Measurements from ENCODE around the gene PCSK6. TPM values are rescaled to one million over a fixed set of nuclear protein-coding genes. Genes with fewer than 3 reads are reported as not detected.
"Not testable (repeated sequence)": the region's sequence is repeated elsewhere in the genome, so short reads cannot be mapped to it uniquely, and the experiment has no call there.

PCSK6 gene
- total RNA-seq, 3 donors from 2014 or later: 7.2 to 19.7 (median 18.0) TPM

DNA sequence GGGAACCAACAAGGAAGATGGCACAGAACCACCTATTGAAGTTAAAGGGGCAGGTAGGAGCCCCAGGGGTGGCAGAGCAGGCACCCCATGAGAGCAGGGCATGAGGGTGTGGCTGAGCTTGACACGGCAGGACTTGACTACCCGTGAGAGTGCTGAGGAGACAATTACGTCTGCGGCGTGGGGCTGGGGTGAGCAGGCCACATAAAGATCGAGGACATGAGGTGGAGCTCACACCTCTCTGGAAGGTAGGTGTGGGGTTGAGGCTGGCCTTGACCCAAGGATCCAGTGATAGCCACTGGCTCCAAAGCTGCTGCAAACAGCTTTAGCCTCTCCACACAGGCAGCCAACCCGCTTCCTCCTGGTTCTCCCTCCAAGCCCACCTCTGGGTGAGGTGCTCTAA, 64.5 kb downstream of the PCSK6 start:
- Histone ChIP-seq H3K9me3 (peaks cover 0 to 5% of the 10 kb centered on the region in 2 donors), H3K4me1 (no peaks in the 10 kb centered on the region), H3K36me3 (no peaks in the 10 kb centered on the region), H3K27ac (no peak overlapping the region), H3K4me3 (no peak overlapping the region), H3K27me3 (no peaks in the 10 kb centered on the region)
- DNase-seq (ENCODE audit: low spot score in 2 of 2): peak in 1 of 2 donors; percentile 9
- TF ChIP-seq, protein P1, sequence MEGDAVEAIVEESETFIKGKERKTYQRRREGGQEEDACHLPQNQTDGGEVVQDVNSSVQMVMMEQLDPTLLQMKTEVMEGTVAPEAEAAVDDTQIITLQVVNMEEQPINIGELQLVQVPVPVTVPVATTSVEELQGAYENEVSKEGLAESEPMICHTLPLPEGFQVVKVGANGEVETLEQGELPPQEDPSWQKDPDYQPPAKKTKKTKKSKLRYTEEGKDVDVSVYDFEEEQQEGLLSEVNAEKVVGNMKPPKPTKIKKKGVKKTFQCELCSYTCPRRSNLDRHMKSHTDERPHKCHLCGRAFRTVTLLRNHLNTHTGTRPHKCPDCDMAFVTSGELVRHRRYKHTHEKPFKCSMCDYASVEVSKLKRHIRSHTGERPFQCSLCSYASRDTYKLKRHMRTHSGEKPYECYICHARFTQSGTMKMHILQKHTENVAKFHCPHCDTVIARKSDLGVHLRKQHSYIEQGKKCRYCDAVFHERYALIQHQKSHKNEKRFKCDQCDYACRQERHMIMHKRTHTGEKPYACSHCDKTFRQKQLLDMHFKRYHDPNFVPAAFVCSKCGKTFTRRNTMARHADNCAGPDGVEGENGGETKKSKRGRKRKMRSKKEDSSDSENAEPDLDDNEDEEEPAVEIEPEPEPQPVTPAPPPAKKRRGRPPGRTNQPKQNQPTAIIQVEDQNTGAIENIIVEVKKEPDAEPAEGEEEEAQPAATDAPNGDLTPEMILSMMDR (IDR thresholded peaks at IDR 0.05): no peak
- TF ChIP-seq POLR2AphosphoS5 (IDR thresholded peaks at IDR 0.05) (no peak), POLR2A (IDR thresholded peaks at IDR 0.05) (no peak)
- intact Hi-C loops (cut with DNase I; ENCODE audit: low total_unique reads): loop anchor here (2.0 kb wide), 1 partner anchor 56 kb away; no protein-coding TSS in a partner anchor

DNA sequence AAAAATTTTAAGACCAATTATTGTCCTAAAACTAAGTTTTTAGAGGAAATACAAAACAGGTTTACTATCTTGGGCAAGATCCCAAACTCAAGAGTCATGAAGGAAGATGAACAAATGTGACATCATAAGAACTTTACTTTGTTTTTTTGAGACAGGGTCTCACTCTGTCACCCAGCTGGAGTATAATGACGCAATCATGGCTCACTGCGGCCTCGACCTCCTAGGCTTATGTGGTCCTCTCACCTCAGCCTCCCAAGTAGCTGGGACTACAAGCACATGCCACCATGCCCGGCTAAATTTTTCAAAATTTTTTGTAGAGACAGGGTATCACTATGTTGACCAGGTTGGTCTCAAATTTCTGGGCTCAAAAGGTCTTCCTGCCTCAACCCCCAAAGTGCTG, 69.3 kb downstream of the PCSK6 start:
- Histone ChIP-seq H3K4me3 (no peak overlapping the region), H3K27ac (no peak overlapping the region), H3K27me3 (no peaks in the 10 kb centered on the region), H3K36me3 (no peaks in the 10 kb centered on the region), H3K4me1 (no peaks in the 10 kb centered on the region), H3K9me3 (peaks cover 0 to 5% of the 10 kb centered on the region in 2 donors)
- no peak for DNase-seq (ENCODE audit: low spot score in 2 of 2)
- TF ChIP-seq, protein P1 (IDR thresholded peaks at IDR 0.05): no peak
- TF ChIP-seq POLR2A (IDR thresholded peaks at IDR 0.05) (no peak), POLR2AphosphoS5 (IDR thresholded peaks at IDR 0.05) (no peak)
- intact Hi-C loops (cut with DNase I; ENCODE audit: low total_unique reads): no loop called here

DNA sequence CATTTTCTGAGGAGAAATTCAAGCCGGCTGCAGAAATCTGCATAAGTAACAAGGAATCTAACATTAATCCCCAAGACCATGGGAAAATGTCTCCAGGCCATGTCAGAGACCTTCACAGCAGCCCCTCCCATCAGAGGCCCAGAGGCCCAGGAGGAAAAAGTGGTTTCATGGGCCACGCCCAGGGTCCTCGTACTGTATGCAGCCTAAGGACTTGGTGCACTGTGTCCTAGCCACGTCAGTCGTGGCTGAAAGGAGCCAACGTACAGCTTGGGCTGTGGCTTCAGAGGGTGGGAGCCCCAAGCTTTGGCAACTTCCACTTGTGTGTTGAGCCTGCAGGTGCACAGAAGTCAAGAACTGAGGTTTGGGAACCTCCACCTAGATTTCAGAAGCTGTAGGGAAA, 73.0 kb downstream of the PCSK6 start:
- H3K27me3 ChIP-seq; H3K9me3 ChIP-seq; H3K4me1 ChIP-seq; DNase-seq (ENCODE audit: low spot score in 2 of 2); H3K4me3 ChIP-seq; H3K27ac ChIP-seq; H3K36me3 ChIP-seq; intact Hi-C loops (cut with DNase I; ENCODE audit: low total_unique reads): not testable (repeated sequence)

DNA sequence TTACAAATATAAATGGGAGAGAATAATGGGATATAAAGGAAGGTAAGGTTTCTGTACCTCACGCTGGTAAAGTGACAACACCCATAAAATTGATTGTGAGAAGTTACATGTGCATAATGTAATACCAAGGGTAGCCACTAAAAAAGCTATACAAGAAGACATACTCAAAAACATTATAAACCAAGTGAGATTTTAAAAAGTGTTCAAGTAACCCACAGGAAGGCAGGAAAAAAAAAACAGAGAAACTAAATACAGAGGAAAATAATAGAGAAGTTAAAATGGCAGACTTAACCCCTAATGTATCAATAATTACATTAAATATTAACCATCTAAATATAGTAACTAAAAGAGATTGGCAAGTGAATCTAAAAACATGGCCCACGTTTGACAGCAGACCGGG, 76.3 kb downstream of the PCSK6 start:
- no peaks in the 10 kb centered on the region for H3K9me3 ChIP-seq
- no peak for TF ChIP-seq POLR2AphosphoS5 (IDR thresholded peaks at IDR 0.05)
- no peak for TF ChIP-seq POLR2A (IDR thresholded peaks at IDR 0.05)
- TF ChIP-seq, protein P1 (IDR thresholded peaks at IDR 0.05): no peak
- no peak overlapping the region for H3K27ac ChIP-seq
- no peaks in the 10 kb centered on the region for H3K36me3 ChIP-seq
- no peaks in the 10 kb centered on the region for H3K4me1 ChIP-seq
- no peaks in the 10 kb centered on the region for H3K27me3 ChIP-seq
- no peak overlapping the region for H3K4me3 ChIP-seq
- intact Hi-C loops (cut with DNase I; ENCODE audit: low total_unique reads): no loop called here
- DNase-seq (ENCODE audit: low spot score in 2 of 2): no peak

DNA sequence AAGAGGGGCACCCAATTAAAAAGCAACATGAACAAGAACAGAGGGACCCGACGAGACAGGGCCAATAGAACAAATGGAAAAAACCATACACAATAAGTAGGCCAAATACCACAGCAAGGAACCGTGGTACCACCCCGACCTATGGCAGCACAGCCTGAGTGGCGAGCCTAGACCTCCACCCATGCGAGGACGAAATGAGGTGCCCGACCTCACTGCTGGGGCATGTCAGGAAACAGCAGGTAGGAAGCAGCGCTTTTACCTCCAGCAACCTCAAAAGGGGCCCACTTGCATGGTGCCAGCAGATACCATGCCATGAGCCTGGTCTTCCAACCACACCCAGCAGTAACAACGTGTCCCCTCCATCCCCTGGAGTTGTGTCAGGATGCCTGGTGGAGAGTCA, 77.9 kb downstream of the PCSK6 start:
- H3K4me3 ChIP-seq: no peak overlapping the region
- no peaks in the 10 kb centered on the region for H3K4me1 ChIP-seq
- TF ChIP-seq, protein P1 (IDR thresholded peaks at IDR 0.05): no peak
- TF ChIP-seq POLR2AphosphoS5 (IDR thresholded peaks at IDR 0.05) (no peak), POLR2A (IDR thresholded peaks at IDR 0.05) (no peak)
- no peaks in the 10 kb centered on the region for H3K27me3 ChIP-seq
- DNase-seq (ENCODE audit: low spot score in 2 of 2): no peak
- intact Hi-C loops (cut with DNase I; ENCODE audit: low total_unique reads): no loop called here
- no peaks in the 10 kb centered on the region for H3K9me3 ChIP-seq
- no peak overlapping the region for H3K27ac ChIP-seq
- no peaks in the 10 kb centered on the region for H3K36me3 ChIP-seq

DNA sequence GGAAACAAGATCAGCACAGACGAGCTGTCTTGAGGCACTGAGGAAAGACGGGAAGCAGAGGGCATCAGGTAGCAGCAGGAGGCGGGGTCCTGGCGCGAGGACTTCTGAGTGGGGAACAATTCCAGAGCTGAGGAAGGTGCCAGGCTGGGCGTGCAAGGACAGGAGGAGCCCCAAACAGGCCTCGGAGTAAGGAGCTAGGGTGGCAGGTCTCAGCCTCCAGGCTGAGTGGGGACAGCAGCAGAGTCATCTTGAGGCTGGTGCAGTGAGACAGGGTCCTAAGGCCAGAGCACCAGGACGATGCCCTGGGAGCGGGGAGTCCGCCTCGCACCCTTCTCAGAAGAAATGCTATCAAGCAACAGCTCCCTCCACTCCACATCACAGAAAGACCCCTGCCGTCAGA, 78.4 kb downstream of the PCSK6 start:
- intact Hi-C loops (cut with DNase I; ENCODE audit: low total_unique reads): no loop called here
- H3K4me1 ChIP-seq: no peaks in the 10 kb centered on the region
- H3K9me3 ChIP-seq: no peaks in the 10 kb centered on the region
- no peak for DNase-seq (ENCODE audit: low spot score in 2 of 2)
- H3K27me3 ChIP-seq: no peaks in the 10 kb centered on the region
- TF ChIP-seq POLR2AphosphoS5 (IDR thresholded peaks at IDR 0.05): no peak
- TF ChIP-seq, protein P1 (IDR thresholded peaks at IDR 0.05): no peak
- no peak for TF ChIP-seq POLR2A (IDR thresholded peaks at IDR 0.05)
- no peak overlapping the region for H3K27ac ChIP-seq
- H3K4me3 ChIP-seq: no peak overlapping the region
- H3K36me3 ChIP-seq: no peaks in the 10 kb centered on the region
